Inflammatory macrophage treated with lipopolysaccharide for 1 hour (primary cell): ENCODE results near the gene GTF3C1.

Source experiments
- DNase-seq, 2 donors: peaks; one replicate each; pipeline ENCODE4 v3.0.0-alpha.2; 2020 to 2022

Gene GTF3C1

GRCh38 chr16:27483624-27484023, 66.1 kb downstream of the GTF3C1 start:
- no peak for DNase-seq

GRCh38 chr16:27483088-27483437, 66.7 kb downstream of the GTF3C1 start:
- no peak for DNase-seq

GRCh38 chr16:27482397-27483087, 67.2 kb downstream of the GTF3C1 start:
- DNase-seq: no peak

- no peak for DNase-seq
Measured at GRCh38 chr16:27481282-27481934, 68.3 kb downstream of the GTF3C1 start.

GRCh38 chr16:27480761-27481160, 69.0 kb downstream of the GTF3C1 start:
- DNase-seq: no peak

GRCh38 chr16:27476240-27476639, 73.5 kb downstream of the GTF3C1 start:
- no peak for DNase-seq

- DNase-seq: no peak
Measured at GRCh38 chr16:27475561-27475960, 74.2 kb downstream of the GTF3C1 start.

GRCh38 chr16:27474921-27475320, 74.8 kb downstream of the GTF3C1 start:
- DNase-seq: no peak

- no peak for DNase-seq
Measured at GRCh38 chr16:27474041-27474440, 75.7 kb downstream of the GTF3C1 start.

GRCh38 chr16:27473101-27473900, 76.4 kb downstream of the GTF3C1 start:
- DNase-seq: peak in 1 of 2 donors; percentile 24

GRCh38 chr16:27472091-27473020, 77.4 kb downstream of the GTF3C1 start:
- DNase-seq: no peak

GRCh38 chr16:27471661-27472060, 78.1 kb downstream of the GTF3C1 start:
- DNase-seq: peak in 1 of 2 donors; percentile 25

- peak; percentile 40 to 54 for DNase-seq
Measured at GRCh38 chr16:27470567-27471431, 78.9 kb downstream of the GTF3C1 start.

- DNase-seq: no peak
Measured at GRCh38 chr16:27468941-27469531, 80.7 kb downstream of the GTF3C1 start.

GRCh38 chr16:27465483-27465879, 84.2 kb downstream of the GTF3C1 start:
- no peak for DNase-seq

- no peak for DNase-seq
Measured at GRCh38 chr16:27464626-27465482, 84.9 kb downstream of the GTF3C1 start.

GRCh38 chr16:27463741-27464591, 85.7 kb downstream of the GTF3C1 start:
- no peak for DNase-seq

- no peak for DNase-seq
Measured at GRCh38 chr16:27462846-27463682, 86.6 kb downstream of the GTF3C1 start.
